Bronchial epithelial cell (primary cell): ENCODE data around the gene PTBP3. TPM values are rescaled to one million over a fixed set of nuclear protein-coding genes. Genes with fewer than 3 reads are reported as not detected.

Experiments
- DNase-seq: peaks from one replicate; pipeline ENCODE4 v3.0.0-alpha.2; 2010; ENCODE audit warnings: low read depth
- FAIRE-seq: peaks from 2 replicates; lab custom pipeline; 2011; peaks lifted over from hg19 to GRCh38; lab: Jason Lieb, UNC
- H3K27me3 ChIP-seq: 2 replicates; pipeline ENCODE4 v1.5.1; 2011; ENCODE audit warnings: low read length; ENCODE audit not compliant: control insufficient read depth, insufficient read depth
- H3K36me3 ChIP-seq: 2 replicates; pipeline ENCODE4 v1.5.1; 2011; ENCODE audit warnings: low read length; ENCODE audit not compliant: control insufficient read depth, insufficient read depth
- H3K4me3 ChIP-seq: 2 replicates; pipeline ENCODE4 v1.5.1; 2011; ENCODE audit warnings: mild to moderate bottlenecking, low read depth, low read length, control low read depth
- CTCF ChIP-seq: IDR thresholded peaks from 2 replicates; pipeline ENCODE4 v1.5.1; 2011; ENCODE audit warnings: mild to moderate bottlenecking, moderate library complexity, low read length, control low read depth, inconsistent platforms; ENCODE audit not compliant: insufficient read depth, severe bottlenecking
- total RNA-seq: library from RNA; depleted of rRNA; stranded (reverse); fragments of >200 nt; gene quantifications from 2 replicates; pipeline ENCODE4 v1.2.1, GENCODE V29; 2014

Gene PTBP3
- total RNA-seq, 1 donor from 2014 or later: 62.4 TPM

GRCh38 chr9:112361601-112362000, 28.2 kb upstream of the PTBP3 start:
- Histone ChIP-seq H3K36me3 (no peaks in the 10 kb centered on the region), H3K4me3 (no peak overlapping the region), H3K27me3 (no peaks in the 10 kb centered on the region)
- DNase-seq (peak; percentile 48), FAIRE-seq (no peak)
- peak; percentile 11 for TF ChIP-seq CTCF

- no peaks in the 10 kb centered on the region for H3K36me3 ChIP-seq
- TF ChIP-seq CTCF: no peak
- FAIRE-seq (no peak), DNase-seq (peak; percentile 62)
- H3K4me3 ChIP-seq: no peak overlapping the region
- H3K27me3 ChIP-seq: no peaks in the 10 kb centered on the region
Observed at GRCh38 chr9:112360047-112360804, 26.8 kb upstream of the PTBP3 start.

GRCh38 chr9:112355427-112355897, 22.0 kb upstream of the PTBP3 start:
- no peak for DNase-seq
- FAIRE-seq: no peak
- no peak for TF ChIP-seq CTCF
- Histone ChIP-seq H3K36me3 (no peaks in the 10 kb centered on the region), H3K4me3 (no peak overlapping the region), H3K27me3 (no peaks in the 10 kb centered on the region)

DNA sequence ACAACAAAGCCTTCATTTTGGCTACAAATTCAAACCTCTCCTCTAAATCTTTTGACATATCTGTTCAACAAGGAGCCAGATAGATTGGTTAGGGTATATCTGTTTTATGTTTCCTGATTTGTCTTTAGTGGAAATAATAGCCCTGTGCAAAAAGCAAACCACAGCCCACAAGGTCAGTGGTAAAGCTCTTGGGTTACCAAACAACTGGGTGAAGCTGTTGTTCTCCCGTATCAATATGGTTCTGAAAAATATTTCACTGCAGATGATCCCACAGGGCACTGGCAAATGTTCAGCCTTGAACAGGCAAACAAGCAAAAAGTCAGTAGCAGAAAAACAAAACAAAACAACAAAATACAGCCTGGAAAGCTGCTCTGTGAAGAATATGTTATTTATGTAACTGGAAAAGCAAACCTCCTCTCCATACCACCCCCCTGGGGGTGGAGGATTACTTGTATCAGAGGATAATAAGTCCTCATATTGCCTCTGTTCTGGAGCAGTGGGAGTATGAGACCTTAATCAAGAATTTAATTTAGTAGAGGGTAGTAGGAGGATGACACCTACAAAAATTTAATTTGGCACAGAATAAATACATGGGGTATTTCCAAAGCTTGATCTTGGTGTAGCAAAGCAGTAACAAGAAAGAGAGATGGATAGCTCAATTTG, 20.8 kb upstream of the PTBP3 start:
- TF ChIP-seq CTCF: no peak

GRCh38 chr9:112352209-112352608, 18.8 kb upstream of the PTBP3 start:
- FAIRE-seq (no peak), DNase-seq (no peak)
- H3K27me3 ChIP-seq: no peaks in the 10 kb centered on the region
- TF ChIP-seq CTCF: no peak
- no peaks in the 10 kb centered on the region for H3K36me3 ChIP-seq
- H3K4me3 ChIP-seq: no peak overlapping the region

More for the DNA sequence above, 20.8 kb upstream of the PTBP3 start:
- H3K36me3 ChIP-seq: no peaks in the 10 kb centered on the region
- no peak overlapping the region for H3K4me3 ChIP-seq
- no peak for DNase-seq
- no peaks in the 10 kb centered on the region for H3K27me3 ChIP-seq
- no peak for FAIRE-seq
